Hematopoietic multipotent progenitor cell treated with erythropoietin and hydrocortisone succinate and interleukin-3 and kit ligand, for 15 days (in vitro differentiated cells): ENCODE measurements around the gene CHIA.
A peak's percentile ranks its signal among the peaks of the same experiment; 100 is the strongest.
"Not testable (repeated sequence)": the region's sequence is repeated elsewhere in the genome, so short reads cannot be mapped to it uniquely, and the experiment has no call there.

Experiments used
- DNase-seq: peaks from one replicate; pipeline ENCODE4 v3.0.0-alpha.2; 2015; ENCODE audit warnings: low spot score

CHIA gene

DNA sequence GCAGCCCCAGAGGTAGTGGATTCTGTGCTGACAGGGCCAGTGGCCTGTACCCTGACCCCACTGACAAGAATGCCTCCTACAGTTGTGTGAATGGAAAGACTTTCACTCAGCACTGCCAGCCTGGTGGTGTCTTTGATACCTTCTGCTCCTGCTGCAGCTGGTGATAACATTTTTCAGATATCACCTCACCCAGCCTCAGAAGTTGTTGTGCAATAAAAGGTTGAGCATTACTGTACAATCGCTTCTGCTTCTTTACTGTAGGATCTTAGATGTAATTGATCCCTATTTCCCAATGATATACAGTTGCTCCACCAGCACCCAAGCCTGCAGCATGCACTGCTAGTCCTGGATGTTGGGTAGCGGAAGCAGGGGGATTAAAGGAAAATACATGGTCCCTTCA is 4.8 kb upstream of the CHIA start:
- DNase-seq: no peak

DNA sequence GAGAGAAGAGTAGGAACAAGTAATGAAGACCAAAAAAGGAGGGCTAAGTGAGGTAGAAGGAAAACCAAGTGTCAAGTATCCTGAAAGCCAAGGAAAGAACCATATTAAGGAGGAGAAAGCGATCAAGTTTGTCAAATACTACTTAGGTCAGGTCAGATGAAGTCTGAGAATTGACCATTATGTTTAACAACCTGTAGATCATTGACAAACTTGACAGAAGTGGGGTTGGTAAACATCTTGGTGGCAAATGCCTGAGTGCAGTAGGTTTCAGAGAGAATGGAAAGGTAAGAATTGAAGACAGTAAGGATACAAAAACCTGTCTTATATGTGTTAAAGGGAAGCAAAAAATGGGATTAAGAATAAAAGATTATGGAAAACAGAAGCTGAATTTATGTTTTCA is 3.7 kb upstream of the CHIA start:
- DNase-seq: no peak

DNA sequence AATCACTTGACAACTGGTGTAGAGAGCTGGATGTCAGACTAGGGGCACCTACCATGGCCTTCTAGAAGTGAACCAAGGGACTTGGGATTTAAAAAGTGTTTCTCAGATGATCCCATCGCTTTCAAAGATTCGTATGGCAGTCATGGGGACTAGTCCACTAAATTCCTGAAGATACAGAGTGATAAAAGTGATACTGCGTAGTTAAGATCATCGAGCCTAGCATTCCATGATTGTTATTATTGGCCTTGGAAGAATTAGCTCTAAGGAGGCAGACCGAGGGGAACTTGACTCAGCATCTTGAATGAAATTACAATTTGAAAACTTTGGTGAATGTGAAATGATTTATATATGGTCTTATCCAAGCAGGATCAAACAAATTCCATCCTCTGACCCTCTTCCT is 1.3 kb upstream of the CHIA start:
- DNase-seq: no peak

DNA sequence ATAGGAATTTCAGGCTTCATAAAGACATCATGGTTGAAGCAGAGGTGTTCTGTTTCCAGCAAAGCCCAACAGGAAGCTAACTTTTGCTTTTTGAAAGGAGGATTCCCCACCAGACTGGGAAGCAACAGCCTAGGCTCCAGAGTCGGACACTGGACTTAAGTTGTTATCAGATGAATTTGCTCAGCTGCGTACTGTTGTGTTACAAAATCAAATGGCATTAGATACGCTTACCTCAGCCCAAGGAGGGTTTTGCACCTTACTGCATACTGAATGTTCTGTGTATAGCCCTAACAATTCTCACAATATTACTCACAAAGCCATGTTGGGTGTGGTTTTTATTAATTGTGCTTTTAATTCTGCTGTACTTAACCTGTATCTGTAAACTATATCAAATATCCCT is 547 bp upstream of the CHIA start:
- DNase-seq: no peak

DNA sequence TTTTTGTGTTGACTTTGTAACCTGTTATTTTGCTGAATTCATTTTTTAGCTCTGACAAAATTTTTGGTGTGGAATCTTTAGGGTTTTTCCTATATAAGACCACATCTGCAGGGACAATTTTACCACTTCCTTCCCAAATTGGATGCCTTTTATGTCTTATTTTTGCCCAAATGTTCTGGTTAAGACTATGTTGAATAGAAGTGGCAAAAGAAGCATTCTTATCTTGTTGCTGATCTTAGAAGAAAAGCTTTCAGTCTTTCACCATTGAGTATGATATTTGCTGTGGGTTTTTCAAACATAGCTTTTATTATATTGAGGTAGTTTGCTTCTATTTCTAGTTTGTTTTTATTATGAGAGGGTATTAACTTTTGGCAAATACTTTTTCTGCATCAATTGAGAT is 3.7 kb downstream of the CHIA start:
- DNase-seq: no peak

DNA sequence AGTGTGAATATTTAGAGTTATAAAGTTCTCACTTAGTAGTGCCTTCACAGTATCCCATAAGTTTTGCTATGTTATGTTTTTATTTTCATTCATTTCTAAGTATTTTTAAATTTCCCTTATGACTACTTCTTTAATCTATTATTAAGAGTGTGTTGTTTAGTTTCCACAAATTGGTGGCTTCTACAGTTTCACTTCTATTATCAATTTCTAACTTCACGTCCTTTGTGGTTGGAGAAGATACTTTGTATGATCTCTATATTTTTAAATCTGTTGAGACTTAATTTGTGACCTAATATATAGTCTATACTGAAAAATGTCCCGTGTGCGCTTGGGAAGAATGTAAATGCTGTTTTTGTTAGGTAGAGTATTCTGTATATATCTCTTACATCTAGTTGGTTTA is 11.7 kb downstream of the CHIA start:
- no peak for DNase-seq

DNA sequence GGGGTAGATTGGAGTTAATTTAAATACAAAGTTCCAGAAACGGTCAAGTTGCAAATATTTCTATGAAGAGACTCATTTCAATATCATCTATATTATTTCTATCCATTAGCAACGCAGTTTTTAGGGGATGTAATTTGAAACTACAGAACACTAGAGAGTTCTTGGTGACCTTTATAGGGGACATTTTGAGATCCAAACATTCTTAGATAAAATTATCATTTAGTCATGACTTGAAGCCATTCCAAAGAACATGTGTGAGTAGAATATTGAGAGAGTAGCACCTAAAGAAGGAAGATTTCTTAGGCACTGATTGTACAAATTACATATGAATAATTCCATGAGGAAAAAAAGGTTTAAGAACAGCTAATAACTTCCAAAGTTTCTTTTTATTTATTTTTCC is 19.0 kb downstream of the CHIA start:
- DNase-seq: no peak

DNA sequence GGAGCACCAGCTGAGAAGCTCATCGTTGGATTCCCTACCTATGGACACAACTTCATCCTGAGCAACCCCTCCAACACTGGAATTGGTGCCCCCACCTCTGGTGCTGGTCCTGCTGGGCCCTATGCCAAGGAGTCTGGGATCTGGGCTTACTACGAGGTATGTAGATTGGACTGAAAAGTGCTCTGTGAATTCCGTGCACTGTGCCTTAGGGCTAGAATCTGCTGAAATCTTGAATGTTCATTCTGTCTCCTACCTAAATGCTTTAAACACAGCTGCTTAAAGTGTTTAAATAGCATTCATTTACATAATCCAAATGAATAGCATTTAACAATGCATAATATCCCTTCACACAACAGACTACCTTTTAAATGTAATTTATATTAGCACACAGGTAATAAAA is 27.9 kb downstream of the CHIA start:
- DNase-seq: no peak

DNA sequence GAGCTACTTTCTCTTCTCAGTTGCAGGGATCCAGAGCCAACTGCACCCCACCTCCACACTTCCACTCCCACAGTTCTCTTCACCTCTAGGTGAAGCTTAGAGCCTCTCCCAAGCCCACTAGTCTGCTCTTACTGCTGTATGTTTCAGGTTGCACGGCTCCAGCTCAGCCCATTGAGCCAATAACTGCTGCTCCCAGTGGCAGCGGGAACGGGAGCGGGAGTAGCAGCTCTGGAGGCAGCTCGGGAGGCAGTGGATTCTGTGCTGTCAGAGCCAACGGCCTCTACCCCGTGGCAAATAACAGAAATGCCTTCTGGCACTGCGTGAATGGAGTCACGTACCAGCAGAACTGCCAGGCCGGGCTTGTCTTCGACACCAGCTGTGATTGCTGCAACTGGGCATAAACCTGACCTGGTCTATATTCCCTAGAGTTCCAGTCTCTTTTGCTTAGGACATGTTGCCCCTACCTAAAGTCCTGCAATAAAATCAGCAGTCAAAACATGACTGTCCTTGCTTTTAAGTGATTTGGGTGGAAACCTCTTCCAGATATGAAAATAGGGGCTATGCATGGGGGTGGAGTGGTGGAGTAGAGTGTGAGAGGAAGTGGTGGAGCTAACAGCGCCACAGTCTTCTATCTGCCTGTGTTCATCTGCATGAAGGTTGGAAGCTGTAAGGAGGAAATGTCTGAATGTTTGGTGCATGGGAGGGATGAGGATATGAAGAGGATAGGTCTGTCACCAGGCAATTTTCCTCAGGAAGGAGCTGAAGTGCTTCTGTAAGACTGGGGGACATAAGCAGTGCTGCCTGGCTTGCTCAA is 29.6 kb downstream of the CHIA start:
- DNase-seq: no peak

DNA sequence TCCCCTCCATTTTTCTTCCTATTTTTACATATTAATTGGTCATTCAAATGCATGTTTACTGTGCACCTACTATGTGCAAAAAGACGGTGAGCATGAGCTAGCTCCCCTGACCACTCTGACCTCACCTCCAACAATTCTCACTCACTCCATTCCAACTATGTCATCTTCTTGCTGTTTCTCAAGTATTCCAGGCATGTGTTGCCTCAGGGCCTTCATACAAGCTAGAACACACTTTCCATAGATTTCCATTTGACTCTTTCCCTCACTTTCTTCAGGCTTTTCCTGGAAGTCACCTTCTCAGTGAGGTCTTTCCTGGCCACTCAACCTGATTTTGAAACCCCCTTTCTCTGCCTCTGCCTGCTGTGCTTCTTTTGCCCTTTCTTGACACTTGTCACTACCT is 32.6 kb downstream of the CHIA start:
- DNase-seq: no peak

DNA sequence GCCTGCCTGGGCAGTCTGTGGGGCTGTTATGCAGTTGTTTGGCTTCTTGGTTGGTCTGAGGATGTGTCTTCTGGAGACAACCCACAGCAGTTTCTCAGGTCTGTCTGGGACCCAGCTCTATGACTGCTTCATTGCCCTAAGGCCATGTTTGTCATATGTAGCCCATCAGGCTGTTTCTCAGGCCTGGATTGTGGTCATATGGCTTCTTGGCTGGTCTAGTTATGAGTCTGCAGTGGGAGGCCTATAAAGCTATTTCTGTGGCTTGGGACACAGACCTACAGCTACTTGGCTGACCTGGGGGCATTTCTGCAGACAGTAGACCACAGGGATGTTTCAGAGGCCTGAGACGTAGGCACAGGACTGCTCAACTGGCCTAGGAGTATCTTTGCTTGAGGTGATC is 41.5 kb downstream of the CHIA start:
- no peak for DNase-seq

DNA sequence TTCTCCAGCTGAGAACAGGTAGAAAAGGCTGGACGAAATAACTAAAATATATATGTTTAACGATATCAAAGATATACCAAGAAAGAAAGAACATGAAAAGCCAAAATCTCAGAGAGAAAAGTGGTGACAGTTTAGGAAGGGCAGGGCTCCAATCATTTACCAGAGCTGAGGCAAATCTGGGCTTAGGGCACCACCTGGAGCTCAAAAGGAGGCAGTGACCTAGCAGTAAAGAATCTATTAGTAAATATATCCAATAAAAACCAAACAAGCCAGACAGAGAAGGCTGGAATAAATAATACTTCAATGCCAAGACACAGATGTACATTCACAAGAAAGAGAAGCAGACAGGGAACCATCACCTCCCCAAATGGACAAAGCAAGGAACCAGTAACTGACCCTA is 43.5 kb downstream of the CHIA start:
- DNase-seq: peak; percentile 5

DNA sequence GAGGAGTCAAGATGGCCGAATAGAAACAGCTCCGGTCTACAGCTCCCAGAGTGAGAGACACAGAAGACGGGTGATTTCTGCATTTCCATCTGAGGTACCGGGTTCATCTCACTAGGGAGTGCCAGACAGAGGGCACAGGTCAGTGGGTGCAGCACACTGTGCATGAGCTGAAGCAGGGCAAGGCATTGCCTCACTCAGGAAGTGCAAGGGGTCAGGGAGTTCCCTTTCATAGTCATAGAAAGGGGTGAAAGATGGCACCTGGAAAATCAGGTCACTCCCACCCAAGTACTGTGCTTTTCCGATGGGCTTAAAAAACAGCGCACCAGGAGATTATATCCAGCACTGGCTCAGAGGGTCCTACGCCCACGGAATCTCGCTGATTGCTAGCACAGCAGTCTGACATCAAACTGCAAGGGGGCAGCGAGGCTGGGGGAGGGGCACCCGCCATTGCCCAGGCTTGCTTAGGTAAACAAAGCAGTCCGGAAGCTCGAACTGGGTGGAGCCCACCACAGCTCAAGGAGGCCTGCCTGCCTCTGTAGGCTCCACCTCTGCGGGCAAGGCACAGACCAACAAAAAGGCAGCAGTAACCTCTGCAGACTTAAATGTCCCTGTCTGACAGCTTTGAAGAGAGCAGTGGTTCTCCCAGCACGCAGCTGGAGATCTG is 44.7 kb downstream of the CHIA start:
- DNase-seq: not testable (repeated sequence)

DNA sequence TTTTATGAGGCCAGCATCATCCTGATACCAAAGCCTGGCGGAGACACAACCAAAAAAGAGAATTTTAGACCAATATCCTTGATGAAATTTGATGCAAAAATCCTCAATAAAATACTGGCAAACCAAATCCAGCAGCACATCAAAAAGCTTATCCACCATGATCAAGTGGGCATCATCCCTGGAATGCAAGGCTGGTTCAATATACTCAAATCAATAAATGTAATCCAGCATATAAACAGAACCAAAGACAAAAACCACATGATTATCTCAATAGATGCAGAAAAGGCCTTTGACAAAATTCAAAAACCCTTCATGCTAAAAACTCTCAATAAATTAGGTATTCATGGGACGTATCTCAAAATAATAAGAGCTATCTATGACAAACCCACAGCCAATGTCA is 48.2 kb downstream of the CHIA start:
- DNase-seq: not testable (repeated sequence)

DNA sequence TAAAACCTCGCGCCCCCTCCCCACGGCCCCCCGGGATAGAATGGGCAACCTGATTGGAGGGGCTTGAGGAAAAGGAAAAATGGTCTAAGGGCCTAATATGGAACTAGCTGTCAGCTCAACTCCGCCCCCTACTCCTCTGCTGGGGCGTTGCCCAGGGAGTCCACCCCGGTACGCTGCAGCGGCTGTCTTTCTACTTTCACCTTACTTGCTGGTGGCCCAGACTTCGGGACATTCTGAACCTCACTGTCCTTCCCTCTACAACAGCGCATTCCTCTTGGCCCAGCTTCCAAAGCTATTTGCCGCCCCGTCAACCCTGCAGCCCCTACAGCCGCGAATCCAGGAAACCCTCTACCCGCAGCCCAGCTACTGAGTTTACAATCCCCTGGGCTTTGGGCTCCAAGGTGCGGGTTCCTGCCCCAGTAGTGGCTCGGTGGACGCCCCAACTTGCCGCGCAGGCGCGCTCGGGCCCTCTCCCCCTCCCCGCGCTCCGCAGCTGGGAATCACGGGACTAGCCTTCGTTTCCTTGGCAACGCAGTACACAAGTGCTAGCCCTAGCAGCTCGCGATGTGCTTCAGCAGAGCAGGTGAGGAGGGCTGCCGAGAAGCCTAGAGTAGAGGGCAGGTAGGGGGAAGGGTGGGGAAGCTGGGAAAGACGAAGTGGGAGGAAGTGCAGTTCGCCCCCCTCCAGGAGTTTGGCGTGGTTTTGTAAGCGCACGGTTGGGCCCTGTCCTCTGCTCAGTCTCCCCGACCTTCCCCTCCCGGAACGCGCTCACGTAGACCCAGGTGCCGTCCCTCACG is 55.6 kb downstream of the CHIA start:
- DNase-seq: peak; percentile 36

DNA sequence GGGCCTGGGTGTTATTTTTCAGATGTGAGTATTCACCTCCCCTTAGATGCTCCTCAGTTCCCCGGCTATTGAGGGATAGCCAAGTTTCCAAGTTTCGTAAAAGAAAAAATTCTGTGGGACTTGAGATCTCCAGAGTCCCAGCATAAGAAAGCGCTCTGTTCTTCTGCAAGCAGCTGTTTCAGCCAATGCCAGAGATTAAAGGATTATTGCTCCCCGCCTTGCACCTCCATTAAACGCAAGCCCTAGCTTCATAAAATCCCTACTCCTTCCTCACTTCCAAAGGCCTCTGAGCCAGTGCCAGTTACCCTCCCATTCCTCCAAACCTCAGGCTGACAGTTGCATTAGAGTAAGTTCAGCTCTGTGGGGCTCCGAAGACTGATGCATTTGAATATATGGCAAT is 56.4 kb downstream of the CHIA start:
- DNase-seq: no peak

DNA sequence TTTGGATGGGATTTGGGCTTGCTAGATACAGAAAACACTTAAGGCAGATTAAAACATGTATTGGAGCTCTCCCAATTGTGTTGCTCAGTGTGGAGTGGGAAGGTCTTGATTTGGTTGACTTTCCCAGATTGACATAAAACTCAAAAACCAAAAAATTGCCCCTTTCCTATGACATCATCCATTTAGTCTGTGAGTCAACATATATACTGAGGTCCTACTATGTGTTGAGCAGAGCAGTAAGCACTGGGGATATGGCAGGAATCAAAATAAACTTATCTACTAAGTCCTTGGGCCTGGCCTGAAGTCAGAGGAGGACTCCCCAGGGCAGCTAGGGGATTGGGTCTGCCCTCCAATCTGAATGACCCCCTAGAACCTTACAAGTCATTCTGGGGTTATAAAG is 61.0 kb downstream of the CHIA start:
- no peak for DNase-seq

DNA sequence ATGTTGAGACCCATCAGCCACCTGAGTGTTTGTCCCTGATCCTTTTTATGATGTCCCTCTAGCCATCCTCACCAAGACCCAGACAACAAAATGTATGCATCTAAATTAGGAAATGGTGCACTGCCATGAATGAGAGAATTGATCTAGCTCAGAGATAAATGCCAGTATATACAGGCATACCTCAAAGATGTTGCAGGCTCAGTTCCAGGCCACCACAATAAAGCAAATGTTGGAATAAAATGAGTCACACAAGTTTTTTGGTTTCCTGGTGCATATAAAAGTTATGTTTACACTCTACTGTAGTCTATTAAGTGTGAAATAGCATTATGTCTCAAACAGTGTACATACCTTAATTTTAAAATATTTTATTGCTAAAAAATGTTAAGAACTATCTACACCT is 63.9 kb downstream of the CHIA start:
- DNase-seq: no peak

DNA sequence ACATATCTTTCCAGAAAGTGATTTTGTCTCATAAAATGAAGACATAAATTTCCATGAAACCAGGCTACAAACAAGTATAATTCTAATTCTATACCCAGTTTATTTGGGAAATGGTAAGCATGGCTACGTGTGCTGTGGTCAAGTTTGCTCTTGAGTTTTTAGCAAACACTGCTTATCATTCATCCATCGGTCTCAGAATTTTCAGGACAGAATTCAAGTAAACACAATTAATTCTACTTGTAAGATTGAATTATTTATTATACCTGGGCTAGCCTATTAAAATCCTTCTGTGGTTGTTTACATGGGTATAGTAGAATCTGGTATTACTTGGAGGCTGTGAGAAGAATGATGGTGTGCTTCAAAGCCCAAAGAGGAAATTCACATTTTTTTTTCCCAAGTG is 68.3 kb downstream of the CHIA start:
- DNase-seq: no peak

DNA sequence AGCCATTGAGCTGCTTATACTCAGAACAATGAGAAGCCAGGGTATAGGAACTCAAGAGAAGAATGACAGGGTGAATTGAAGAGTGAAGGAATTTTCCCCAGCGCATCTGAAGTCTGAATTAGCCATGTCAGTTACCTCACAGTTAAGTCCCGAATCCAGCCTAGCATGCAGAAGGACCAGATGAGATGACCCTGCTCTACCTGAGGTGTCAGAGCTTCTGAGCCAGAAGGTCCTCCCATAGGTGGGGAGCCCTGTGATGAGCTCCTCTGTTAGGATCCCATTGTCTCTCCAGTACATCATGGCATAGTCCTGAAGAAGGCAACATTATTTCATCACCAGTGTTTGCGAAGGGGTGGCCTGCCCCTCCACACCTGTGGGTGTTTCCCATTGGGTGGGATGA is 68.7 kb downstream of the CHIA start:
- no peak for DNase-seq

DNA sequence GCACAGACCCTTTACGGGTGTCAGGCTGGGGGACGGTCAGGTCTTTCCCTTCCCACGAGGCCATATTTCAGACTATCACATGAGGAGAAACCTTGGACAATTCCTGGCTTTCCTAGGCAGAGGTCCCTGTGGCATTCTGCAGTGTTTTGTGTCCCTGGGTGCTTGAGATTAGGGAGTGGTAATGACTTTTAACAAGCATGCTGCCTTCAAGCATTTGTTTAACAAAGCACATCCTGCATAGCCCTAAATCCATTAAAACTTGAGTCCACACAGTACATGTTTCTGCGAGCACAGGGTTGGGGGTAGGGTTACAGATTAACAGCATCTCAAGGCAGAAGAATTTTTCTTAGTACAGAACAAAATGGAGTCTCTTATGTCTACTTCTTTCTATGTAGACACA is 69.6 kb downstream of the CHIA start:
- DNase-seq: not testable (repeated sequence)

DNA sequence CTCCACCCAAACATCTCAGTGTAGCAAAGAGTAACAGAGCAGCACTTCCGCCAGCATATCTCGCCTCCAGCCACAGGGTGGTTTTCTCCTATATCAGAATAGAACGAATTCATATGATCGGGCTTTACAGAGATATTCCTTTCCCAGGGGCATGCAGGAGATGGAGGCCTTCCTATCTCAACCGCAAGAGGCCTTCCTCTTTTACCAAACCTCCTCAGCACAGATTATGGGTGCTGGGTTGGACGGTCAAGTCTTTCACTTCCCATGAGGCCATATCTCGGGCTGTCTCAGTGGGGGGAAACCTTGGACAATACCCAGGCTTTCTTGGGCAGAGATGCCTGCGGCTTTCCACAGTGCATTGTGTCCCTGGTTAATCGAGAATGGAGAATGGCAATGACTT is 71.1 kb downstream of the CHIA start:
- no peak for DNase-seq

DNA sequence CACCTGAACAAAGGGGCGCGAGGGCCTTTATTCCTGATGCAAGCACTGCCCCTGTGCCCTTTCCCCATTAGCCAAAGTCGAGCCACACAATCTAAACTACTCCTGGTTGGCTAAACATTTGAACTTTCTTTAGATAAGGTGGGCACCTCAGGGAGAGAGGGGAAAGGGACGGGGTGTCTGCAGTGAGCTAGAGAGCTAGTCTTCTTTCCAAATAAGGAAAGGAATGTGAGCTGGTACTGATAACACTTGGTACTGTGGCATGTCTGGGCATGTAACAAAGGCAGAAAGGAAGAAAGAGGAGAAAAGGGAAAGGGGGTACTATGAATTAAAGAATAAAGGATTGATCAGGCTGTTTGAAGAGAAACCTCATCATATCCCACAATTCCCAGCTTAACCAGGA is 74.0 kb downstream of the CHIA start:
- DNase-seq: no peak
